NCI-H187 treated with DMSO at 0.1 percent for 48 hours (cell line): ENCODE measurements around the gene ECE1.
"Not testable (repeated sequence)": the region's sequence is repeated elsewhere in the genome, so short reads cannot be mapped to it uniquely, and the experiment has no call there.

ENCODE experiments used
- DNase-seq: peaks from one replicate; lab custom pipeline; 2025; lab: John Stamatoyannopoulos, UW

The ECE1 gene

DNA sequence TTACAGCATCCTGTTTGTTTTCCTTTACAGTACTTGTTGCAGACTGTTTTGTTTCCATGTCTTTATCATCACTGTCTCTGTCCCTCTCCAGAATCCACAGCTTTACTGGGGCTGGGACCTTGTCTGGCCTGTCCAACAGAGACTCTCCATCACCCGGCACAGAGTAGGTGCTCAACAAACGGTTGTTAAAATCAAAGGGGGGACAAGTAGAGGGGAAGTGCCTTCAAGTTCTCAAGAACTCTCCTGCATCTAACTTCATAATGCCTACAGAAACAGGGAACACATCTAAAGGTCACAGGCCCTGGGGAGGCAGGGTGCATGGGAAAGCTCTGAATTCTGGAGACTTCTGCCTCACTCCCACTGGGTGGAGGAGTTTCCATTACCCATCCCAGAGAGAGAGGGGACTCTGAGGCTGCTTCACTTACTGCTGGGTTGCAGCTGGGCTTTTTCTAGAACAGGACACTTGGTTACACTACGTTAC lies 2.3 kb upstream of the ECE1 start:
- no peak for DNase-seq

DNA sequence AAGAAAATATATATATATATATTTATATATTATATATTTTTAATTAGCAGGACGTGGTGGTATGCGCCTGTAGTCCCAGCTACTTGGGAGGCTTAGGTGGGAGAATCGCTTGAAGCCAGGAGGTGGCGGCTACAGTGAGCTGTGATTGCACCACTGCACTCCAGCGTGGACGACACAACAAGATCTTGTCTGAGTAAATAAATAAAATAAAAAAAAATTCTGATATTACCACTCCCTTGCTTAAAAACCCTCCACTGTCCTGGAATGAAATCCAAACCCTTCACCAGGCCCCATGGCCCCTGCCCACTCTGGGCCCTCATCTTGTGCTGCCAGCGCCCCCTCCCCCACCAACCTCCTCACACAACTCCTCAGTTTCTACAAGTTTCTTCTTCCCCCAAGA lies 1.7 kb upstream of the ECE1 start:
- no peak for DNase-seq

DNA sequence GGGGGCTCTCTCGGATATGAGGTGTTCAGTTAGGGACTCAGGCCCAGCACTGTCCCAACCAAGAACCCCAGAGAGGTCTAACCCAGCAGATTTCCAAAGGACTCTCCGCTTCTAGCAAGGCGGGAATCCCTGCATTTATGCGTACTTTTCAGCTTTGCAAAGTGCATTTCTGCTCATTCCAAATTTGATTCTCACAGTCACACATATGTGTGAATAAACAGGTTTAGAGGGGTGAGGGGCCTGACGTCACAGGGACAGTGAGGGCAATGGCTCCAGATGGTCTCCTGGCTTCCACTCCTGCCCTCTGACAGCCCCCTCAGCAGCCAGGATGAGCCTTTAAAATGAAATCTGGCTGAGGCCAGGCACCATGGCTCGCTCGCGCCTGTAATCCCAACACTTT lies 921 bp upstream of the ECE1 start:
- no peak for DNase-seq

DNA sequence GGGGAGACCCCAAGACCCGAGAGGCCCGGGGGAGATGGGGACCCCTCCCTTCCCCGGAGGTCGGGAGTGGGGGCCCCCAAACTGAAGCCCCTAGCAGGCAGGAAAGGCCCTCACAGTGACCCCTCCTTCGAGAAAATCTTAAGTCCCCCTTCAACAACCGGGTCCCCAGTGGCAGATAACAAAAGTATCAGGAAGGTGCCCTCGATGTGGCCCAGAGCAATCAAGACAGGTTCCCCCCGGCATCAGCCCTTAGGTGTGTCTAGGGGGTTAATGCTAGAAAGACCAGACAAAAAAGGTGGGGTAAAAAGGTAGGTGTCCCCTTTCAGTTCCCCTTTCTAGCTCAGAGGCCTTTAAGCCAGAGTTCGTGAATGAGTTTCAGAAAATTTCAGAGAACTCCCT lies 282 bp upstream of the ECE1 start:
- no peak for DNase-seq

DNA sequence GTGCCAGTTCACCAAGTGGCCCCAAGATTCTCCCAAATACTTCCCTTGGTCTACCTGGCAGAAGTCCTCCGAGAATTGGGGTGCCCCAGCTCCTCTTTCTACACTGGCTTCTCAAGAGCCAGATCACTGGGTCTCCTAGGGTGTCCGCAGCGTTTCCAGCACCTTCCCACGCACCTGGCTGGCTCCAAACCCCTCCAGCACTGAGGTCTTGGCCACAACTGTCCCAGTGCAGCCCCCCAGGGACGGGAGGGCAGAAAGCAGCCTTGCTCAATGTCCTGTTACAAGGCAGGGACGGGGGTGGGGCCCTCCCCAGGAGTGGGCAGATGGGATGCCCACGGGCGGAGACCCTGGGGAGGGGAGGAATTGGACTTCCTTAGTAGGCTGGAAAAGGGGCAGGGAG lies 1.1 kb downstream of the ECE1 start:
- DNase-seq, result no peak

DNA sequence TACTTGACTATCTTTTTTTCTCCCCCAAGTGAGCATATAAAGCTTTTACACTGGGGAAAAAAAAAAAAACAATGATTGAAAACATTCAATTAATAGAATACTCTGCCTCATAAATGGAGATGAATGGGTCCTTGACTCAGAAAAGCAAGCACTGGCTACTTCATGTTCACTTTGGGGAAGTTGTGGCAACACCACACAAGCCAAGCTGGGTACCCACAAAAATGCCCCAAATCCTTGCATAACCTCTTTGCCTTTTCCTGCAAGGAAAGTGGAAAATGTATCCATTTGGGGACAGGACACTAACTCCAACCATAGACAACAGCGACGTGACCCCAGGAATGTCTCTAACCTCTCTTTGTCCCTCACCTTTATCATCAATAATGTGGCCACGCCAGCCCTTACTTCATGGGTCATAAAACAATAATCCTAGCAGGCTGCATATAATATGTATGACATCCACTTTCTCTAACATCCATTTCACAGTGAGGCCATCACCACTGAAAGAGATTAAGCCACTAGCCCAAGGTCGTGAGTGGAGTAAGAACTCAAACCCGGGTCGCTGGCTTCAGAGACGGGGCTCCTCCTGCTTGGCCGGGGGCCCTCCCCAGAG lies 2.3 kb downstream of the ECE1 start:
- no peak for DNase-seq

DNA sequence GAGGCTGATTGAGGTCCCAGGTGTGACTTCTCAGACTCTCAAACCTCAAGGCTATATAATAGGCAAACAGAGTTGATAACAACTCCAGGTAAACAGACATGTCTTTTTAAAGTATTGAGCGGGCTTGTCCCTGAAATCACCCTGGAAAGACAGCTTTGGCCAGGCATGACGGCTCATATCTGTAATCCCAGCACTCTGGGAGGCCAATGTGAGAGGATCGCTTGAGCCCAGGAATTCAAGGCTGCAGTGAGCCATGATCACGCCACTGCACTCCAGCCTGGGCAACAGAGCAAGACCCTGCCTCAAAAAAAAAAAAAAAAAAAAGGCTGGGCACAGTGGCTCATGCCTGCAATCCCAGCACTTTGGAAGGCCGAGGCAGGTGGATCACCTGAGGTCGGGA lies 4.9 kb downstream of the ECE1 start:
- not testable (repeated sequence) for DNase-seq

DNA sequence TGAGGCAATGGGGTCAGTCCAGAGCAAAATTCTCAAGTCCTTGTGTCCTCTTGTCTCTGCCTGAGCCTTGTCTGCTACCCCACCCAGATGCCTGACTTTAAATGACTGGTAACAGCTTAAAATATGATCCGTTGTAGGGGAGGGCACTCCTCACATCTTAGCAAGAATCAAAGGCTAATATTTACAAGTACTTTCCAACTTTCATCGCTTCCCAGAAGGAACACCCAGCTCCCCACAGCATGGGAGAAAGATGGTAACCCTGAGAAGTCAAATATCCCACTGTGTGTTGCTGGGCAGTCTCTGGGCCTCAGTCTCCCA lies 5.2 kb downstream of the ECE1 start:
- DNase-seq, result no peak

DNA sequence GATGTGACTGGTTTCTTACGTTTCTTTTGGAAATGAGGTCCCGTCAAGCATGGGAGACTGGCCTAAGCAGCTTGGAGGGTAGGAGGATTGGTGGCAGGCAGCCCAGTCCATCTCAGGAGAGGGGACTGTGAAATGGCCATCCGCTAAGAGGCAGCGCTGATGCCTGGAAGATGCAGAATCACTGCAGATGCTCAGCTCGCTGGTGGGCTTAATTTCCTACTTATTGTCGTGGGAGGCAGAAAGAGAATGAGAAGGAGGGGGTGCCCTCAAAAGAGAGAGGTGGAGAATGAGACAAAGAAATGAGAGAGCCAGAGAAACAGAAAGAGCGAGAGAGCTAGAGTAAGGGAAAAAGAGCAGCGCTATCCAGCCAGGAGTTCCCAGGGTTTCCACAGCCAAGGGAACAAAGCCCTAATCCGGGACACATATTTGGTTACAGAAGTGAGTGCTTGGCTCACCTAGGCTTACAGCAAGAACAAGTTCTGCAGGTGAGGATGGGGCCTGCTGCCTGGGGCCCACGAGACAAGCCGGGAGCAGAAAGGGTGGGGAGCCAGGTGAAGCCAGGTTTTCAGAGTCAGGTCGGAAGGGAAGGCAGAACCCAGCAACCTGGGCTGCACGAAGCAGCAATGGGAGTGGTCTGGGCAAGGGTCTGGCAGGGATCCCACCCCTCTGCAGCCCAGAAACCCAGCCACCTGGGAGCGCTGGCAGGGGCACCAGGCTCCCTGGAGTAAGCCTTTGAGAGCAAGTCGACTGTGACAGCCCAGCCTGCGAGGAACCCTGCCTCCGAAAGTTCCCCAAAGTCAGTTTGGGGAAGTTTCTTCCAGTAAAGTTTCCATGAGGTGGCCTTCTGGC lies 5.8 kb downstream of the ECE1 start:
- DNase-seq, result no peak

DNA sequence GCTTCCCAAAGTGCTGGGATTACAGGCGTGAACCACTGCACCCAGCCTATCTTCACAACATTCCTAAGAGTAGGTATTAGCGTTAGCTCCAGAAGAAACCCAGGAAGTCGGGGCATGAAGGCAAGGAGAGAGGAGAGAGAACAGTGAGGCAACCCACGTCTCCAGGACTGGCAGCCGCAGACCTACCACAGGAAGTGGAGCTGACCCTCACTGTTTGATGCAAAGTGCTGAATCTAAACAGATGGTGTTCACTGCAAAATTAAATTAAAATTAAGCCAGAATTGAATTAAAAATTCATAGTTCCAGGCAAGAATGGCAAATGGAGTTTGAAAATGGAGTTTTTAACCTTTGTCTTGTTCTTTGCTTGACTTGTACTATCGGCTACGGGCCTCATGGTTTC lies 6.7 kb downstream of the ECE1 start:
- no peak for DNase-seq

DNA sequence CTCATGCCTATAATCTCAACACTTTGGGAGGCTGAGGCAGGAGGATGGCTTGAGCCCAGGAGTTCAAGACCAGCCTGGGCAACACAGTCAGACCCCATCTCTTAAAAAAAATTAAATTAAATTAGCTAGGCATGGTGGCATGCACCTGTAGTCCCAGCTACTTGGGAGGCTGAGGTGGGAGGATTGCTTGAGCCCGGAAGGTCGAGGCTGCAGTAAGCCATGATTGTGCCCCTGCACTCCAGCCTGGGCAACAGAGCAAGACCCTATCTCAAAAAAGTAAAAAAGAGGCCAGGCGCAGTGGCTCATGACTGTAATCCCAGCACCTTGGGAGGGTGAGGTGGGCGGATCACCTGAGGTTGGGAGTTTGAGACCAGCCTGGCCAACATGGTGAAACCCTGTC lies 8.2 kb downstream of the ECE1 start:
- DNase-seq, result not testable (repeated sequence)

DNA sequence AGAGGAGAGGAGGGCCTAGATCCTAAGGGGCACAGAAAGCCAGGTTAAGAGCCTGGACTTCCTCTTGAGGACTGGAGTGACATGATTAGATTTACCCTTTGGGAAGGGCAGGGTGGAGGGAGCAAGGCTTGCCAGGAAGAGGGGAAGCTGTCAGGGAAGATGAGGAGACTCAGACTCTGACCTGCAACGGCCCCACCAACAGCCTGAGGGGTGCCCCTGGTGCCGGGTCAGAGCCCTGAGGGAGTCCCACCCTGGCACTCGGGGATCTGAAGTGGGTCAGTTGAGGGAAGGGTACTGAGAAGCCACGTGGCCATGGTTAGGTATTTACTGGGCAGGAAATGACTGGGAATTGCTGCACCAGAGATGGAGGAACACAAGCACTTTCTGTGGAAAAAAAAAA lies 9.8 kb downstream of the ECE1 start:
- DNase-seq, result no peak

DNA sequence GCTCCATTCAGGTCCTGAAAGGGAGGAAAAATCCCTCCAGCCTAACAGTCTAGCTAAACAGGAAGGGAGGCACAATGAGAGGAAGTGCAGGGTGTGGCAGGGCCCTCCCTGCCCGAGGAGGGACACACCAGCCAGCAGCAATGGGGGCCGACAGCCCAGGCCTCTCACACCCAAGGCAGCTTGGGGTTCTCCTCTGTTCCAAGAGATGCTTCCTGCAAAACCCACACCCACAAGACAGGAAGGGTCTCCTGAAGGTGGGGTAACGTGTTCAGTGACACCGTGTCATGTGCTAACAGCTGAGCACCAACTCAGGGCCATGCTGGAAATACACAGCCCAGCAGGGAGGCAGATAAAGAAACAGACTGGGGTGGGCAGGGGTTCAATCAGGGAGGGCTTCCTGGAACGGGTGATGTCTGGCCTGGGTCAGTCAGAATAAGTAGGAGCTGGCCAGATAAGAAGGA lies 10.2 kb downstream of the ECE1 start:
- no peak for DNase-seq

DNA sequence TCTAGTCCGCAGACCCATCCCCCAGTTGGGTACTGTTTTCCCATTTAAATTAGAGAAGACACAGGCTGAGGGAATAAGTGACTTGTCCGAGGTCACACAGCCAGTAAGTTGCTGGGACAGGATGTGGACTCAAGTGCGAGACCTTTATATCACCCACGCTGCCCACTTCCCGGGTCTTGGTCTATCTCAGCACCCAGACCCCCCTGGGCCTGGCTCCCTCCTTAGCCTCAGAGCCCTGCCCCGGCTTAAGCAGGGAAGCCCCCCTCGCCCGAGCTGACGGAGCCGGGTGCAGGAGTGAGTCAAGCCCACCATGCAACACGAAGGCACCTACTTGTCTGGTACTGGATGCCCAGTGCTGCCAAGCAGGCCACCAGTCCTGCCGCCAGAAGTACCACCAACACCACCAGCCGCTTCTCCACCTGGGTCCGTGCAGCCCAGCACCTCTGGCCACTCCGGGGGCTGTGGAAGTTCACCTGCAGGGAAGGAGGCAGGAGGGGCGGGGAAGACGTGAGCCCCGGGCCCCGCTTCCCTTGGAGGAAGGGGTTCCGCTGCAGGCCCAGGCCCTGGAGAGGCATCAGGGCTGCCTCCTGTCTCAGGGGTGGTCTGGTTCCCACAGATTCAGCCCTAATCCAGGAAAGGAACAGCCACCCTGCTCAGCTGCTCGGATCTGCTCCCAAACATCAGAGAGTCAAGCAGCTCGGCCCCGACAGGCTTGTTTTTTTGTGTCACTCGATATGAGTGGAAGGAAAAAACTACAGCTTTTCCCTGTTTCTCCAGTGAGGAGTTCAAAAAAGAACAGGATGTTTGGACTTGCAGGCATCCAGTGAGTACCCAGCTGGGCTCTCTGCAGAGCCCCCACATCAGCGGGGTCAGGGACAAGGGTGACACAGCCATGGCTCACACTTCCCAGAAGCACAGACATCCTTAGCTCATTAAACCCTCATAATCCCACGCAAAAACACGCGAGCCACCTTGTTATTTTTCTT lies 11.1 kb downstream of the ECE1 start:
- no peak for DNase-seq

DNA sequence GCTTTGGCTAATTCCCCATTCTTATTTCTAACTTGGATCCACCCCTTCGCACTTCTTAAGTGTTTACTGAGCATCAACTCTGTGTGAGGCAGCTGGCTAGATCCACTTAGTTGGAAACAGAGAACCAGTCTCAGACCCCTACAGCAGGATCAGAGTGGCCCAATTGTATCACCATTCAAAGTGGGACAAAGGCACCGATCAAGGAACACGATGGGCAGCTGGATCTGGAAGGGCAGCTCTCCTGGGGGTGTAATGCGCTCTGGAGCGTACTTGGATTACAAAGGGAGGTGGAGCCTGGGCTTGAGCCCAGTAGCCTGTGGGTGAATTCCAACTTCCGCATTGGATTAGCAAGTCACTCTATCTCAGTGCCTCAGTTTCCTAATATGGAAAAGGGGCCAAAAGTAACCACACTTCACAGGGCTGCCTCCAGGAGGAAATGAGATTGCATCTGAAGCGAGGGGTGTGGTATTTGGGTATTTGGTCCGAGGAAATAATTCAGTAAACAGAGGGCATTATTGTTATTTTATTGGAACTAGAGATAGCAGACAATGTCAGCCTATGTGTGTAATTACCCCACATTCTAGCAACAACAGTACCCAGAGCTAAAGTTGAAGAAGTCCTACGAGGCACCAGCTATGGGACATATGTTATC lies 11.9 kb downstream of the ECE1 start:
- DNase-seq, result no peak

DNA sequence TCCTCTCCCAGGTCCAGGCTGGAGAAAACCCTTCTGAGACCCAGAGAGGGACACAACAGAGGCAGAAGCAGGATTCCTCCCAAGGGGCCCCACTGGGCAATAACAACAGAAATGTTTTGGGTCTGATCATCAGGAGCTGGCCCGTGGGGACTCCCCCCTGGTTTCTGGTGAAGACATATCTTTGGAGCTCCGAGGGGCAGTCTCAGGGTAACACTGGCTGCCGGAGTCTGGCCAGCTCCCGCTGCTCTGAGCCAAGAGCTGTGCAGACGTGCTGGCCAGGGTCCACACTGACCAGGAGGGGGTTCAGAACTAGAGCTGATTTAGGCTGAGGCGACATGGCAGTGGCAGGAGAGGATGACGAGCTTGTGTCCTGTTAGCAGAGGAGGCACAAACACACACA lies 13.1 kb downstream of the ECE1 start:
- DNase-seq, result no peak

DNA sequence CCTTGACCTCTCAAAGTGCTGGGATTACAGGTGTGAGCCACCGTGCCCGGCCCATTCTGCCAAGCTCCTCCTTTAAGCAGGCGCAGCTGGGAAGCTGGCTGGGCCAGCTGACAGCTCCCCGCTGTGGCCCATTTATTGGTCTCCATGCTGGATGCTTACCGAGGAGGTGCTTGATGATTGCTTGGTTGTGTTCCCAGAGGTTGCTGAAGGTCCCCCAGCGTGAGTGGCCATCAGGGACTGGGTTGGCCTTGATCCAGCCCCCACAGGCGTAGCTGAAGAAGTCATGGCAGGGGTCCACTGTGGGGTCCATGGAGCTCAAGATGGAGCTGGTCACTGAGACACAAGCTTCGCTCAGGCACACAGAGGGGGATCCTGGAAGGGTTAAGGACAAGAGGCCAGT lies 17.7 kb downstream of the ECE1 start:
- DNase-seq, result no peak

DNA sequence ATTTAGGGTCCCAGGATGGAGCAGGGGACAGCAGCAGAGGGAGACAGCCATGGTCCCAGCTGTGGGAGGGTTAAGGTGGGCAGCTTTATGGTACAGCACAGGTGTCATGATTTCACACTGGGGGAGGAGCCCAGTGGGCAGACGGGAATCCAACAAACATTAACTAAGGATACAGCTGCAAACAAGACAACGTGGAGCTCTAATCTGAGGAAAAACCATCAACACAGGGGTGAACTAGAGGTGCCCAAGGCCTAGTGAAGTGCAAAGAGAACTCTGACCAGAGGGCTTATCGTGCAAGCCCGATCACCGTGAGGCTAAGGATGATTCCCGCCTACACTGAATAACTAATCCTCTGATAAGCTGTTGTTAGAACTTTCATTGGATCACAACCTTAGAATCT lies 18.7 kb downstream of the ECE1 start:
- DNase-seq, result no peak

DNA sequence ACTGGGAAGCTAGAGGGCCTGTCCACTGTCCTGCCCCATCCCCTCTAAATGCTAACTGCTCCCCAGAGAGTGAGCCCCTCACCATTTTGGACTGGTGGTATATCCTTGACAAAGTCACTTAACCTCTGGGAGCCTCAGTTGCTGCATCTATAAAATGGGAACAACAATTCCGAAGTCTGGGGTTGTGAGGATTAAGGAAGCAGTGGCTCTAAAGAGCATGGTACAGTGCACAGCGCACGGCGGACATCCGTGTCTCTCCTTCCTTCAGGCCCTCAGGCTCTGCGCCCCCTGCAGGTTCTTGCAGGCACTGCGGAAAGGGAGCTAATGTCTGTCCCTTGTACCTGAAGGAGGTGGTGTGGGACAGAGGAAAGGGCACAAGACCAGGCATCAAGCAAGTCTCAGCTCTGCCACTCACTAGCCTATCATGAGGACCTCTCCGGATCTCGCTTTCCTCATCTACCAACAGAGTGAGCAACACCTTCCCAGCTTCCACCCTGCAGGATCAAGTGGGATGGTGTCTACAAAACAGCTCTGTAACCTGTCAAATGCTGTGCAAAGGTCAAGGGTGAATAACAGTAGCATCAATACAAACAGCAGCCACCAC lies 20.1 kb downstream of the ECE1 start:
- no peak for DNase-seq

DNA sequence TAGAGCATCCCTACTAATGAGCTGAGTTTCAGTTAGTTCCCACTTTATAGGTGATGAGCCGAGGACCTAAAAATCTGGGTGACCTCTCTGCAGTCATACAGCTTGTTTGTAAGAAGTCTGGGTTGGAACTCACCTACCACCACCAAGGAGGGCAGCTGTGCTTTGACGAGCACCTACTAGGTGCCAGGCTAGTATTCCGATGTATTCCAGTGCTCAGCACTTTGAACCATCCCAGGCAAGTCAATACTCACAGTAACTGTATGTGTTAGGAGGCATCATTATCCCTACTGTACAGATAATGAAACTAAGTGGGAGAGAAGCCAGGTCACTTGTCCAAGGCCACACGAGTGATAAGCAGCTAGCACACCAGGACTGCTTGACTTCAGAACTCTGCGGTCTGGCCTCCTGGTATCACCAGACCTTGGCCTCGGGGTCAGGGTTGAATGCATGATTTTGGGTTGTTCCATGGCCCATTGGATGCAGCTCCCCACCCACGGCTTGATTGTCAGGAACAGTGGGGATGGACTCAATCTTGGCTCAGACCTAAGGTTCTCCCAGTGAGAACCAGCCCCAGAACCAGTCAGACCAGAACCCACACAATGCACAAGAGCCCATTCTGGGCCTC lies 20.7 kb downstream of the ECE1 start:
- DNase-seq, result no peak
